Measurements from ENCODE around the gene SULF2.

DNA sequence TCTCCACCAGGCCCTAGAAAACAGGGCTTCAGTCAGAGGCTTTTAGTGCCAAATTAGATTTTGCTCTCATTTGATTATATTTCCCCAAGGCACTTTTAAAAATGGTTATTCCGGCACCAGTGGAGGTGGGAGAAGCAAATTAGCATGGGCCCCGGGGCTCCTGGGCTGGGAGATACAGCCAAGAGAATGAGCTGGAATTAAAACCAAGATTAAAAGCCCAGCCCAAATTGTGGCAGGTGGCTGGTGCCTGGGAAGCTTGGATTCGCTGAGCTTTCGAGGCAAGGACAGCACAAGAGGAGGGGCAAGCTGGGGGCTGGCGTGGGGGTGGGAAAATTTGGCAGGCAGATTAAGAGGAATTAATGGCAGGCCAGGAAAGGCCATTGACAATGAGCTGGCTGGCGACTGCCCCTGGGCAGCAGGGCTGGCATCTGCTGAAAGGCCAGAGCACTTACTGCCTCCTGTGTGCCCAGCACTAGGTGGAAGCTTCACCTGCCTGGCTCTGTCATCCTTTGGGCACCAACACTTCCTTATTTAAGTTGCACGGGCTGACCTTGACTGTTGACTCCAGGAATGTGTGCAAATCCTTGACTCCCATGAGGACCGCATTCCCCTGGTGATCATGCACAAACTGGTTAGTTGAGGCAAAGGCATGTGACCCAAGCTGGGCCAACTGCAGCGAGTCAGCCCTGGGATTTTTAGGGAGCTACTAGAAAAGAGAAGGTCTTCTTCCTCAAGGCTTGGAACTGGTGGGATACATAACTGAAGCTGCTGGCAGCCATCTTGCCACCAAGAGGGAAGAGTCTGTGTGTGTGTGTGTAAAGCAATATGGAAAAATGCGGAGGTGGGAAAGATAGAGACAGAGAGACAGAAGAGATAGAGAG, 76.1 kb downstream of the SULF2 start:
- TF ChIP-seq, protein P1, sequence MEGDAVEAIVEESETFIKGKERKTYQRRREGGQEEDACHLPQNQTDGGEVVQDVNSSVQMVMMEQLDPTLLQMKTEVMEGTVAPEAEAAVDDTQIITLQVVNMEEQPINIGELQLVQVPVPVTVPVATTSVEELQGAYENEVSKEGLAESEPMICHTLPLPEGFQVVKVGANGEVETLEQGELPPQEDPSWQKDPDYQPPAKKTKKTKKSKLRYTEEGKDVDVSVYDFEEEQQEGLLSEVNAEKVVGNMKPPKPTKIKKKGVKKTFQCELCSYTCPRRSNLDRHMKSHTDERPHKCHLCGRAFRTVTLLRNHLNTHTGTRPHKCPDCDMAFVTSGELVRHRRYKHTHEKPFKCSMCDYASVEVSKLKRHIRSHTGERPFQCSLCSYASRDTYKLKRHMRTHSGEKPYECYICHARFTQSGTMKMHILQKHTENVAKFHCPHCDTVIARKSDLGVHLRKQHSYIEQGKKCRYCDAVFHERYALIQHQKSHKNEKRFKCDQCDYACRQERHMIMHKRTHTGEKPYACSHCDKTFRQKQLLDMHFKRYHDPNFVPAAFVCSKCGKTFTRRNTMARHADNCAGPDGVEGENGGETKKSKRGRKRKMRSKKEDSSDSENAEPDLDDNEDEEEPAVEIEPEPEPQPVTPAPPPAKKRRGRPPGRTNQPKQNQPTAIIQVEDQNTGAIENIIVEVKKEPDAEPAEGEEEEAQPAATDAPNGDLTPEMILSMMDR (conservative IDR thresholded peaks at IDR 0.05) = no peak
- no peak for TF ChIP-seq ZFX (IDR thresholded peaks at IDR 0.05)
